Astrocyte of the cerebellum (primary cell): ENCODE results near the gene THSD7B.

Experiments
- DNase-seq: peaks from one replicate; pipeline ENCODE4 v3.0.0-alpha.2; 2011; ENCODE audit warnings: low read depth
- H3K4me3 ChIP-seq: 2 replicates; pipeline ENCODE4 v1.5.1; 2011; ENCODE audit warnings: mild to moderate bottlenecking, low read depth, low read length, moderate library complexity
- CTCF ChIP-seq: IDR thresholded peaks from 2 replicates; pipeline ENCODE4 v1.5.1; 2012; ENCODE audit warnings: low read length, low read depth, moderate library complexity, mild to moderate bottlenecking; ENCODE audit errors: missing control alignments
- in situ Hi-C: cut with HindIII; loops from 2 replicates; pipeline ENCODE4 v1.10.0; 2017; ENCODE audit warnings: low sequenced_read_pairs

Gene THSD7B

DNA sequence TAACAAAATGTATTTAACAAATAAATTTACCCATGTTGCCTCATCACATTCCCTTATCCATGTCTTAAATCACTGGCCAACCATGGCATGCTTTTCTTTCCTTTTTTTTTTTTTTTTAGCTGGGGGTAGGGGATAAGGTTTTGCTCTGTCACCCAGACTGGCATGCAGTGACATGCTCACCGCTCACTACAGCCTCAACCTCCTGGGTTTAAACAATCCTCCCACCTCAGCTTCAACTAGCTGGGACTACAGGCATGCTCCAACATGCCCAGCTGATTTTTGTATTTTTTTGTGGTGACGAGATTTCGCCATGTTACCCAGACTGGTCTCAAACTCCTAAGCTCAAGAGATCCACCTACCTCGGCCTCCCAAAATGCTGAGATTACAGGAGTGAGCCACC is 266.4 kb downstream of the THSD7B start:
- no peak overlapping the region for H3K4me3 ChIP-seq
- in situ Hi-C loops: no loop called here
- DNase-seq: no peak
- TF ChIP-seq CTCF: no peak

DNA sequence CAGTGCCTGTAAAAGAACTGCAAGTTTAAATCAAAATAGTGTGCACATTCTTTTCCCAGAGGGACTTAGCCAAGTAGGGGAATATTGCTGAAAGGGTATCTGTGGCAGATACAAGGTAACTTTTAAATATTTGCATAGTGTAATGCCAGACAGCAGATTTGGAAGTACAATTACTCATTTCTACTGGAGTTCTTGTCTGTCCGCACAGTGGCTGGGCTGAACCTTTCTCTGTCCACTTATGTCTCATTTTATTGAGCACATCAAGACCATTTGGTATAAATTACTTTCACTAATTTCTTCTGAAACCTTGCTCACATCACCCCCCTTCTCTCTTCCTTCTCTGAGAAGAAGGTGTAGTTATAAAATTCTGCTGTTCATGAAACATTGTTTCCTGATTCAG is 271.3 kb downstream of the THSD7B start:
- DNase-seq: no peak
- in situ Hi-C loops: no loop called here
- TF ChIP-seq CTCF: no peak
- no peak overlapping the region for H3K4me3 ChIP-seq

DNA sequence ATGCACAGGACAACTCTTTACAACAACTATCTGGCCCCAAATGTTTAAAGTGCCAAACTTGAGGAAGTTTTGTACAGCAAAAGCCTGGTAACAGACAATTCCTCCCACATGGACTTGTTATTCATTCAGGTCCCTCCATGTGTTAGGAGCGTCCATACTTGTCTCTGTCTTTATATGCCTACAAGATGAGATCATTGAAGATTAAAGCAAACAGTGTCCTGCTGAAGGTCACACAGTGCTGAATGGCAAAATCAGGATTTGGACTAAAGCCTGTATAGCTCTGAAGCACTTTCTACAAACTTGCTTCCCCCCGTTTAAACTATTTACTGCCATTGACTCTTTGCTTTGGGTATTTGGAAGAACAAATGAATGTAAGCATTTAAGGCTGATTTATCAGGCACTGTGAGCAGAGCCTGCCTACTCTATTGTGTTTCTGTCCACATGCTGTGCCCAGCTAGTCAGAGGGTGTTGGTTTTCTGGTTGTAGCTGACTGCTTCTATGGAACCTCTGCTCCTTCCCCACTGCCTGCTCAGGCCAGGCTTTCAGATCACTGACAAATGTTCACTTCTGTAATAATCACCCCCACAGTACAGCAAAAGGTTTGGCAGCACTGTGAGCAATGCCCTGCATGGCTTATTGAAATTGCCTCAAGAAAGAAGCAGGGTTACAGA is 274.3 kb downstream of the THSD7B start:
- DNase-seq: no peak
- H3K4me3 ChIP-seq: no peak overlapping the region
- in situ Hi-C loops: no loop called here
- TF ChIP-seq CTCF: no peak

- DNase-seq: no peak
- in situ Hi-C loops: no loop called here
- TF ChIP-seq CTCF: no peak
- no peak overlapping the region for H3K4me3 ChIP-seq
These were observed 282.0 kb downstream of the THSD7B start for GRCh38 chr2:137047369-137047768.

- TF ChIP-seq CTCF: no peak
- in situ Hi-C loops: no loop called here
These were observed 283.1 kb downstream of the THSD7B start for GRCh38 chr2:137048455-137048854.

DNA sequence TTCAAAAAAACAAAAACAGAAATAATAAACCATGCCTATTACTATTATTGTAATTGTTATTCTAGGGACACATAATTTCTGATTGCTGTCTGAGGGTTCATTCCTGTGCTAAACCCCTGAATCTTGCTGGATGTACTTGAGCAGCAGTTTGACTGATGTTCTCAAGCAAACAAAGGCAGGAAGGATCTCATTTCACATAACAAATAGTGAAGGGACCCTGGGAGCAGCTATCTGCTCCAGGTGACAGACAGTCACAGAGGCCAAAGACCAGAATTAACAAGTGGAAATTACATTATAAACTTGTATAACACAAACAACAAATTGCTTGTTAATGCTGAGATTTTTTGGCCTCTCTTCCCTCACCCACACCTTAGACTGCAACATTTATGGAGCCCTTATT is 284.2 kb downstream of the THSD7B start:
- DNase-seq: no peak
- TF ChIP-seq CTCF: no peak
- no peak overlapping the region for H3K4me3 ChIP-seq
- in situ Hi-C loops: no loop called here

More at GRCh38 chr2:137048455-137048854, 283.1 kb downstream of the THSD7B start:
- DNase-seq: no peak
- H3K4me3 ChIP-seq: no peak overlapping the region
